Gastrocnemius medialis (tissue), 4 donors: ENCODE data around the gene ADGRG4.

Experiments used
- CTCF ChIP-seq, 5 experiments: fragments of 450-650 bp in 3 of 5; fragments of 200-600 bp in 2 of 5; sonication (generic) in 2 of 5; IDR thresholded peaks in 4 of 5; conservative IDR thresholded peaks in 1 of 5; 1 replicate in 4 of 5; 2 replicates in 1 of 5; pipeline ENCODE4 v1.5.1; 2016 to 2019; ENCODE audit warnings: antibody characterized with exemption in 5 of 5, mild to moderate bottlenecking in 3 of 5, moderate library complexity in 3 of 5
- POLR2A ChIP-seq, 2 donors: fragments of 450-650 bp; IDR thresholded peaks; one replicate each; pipeline ENCODE4 v1.6.1; 2017; ENCODE audit warnings: antibody characterized with exemption in 2 of 2, mild to moderate bottlenecking in 2 of 2, moderate library complexity in 2 of 2

GRCh38 chrX:136336623-136337022 is 35.9 kb downstream of the ADGRG4 start:
- TF ChIP-seq CTCF (IDR thresholded peaks at IDR 0.05 in 4 of 5, conservative IDR thresholded peaks at IDR 0.05 in 1 of 5): peak in 1 of 5 experiments; percentile 23
- no peak for TF ChIP-seq POLR2A (IDR thresholded peaks at IDR 0.05)
